ENCODE results near the gene GPD1L.

Gene GPD1L

GRCh38 chr3:32215185-32215584, 108.8 kb downstream of the GPD1L start:
- no peak overlapping the region for H3K4me3 ChIP-seq (ENCODE audit: low read length)
- peaks cover 5% of the 10 kb centered on the region; the same call in 1 of the 2 replicates for H3K9me3 ChIP-seq (ENCODE audit: insufficient read depth, low read depth, low read length)
- no peak overlapping the region for H3K27ac ChIP-seq (ENCODE audit: low read length)
- no peaks in the 10 kb centered on the region for H3K36me3 ChIP-seq (ENCODE audit: insufficient read depth, low read depth, low read length)
- H3K4me1 ChIP-seq (ENCODE audit: insufficient read depth, low read length), result no peaks in the 10 kb centered on the region
- H3K9ac ChIP-seq (ENCODE audit: low read depth, low read length), result no peak overlapping the region
- H3K27me3 ChIP-seq (ENCODE audit: insufficient read depth, low read length), result no peaks in the 10 kb centered on the region

- no peaks in the 10 kb centered on the region for H3K36me3 ChIP-seq (ENCODE audit: insufficient read depth, low read depth, low read length)
- no peaks in the 10 kb centered on the region for H3K4me1 ChIP-seq (ENCODE audit: insufficient read depth, low read length)
- H3K4me3 ChIP-seq (ENCODE audit: low read length), result no peak overlapping the region
- no peak overlapping the region for H3K27ac ChIP-seq (ENCODE audit: low read length)
- no peak overlapping the region for H3K9ac ChIP-seq (ENCODE audit: low read depth, low read length)
- H3K9me3 ChIP-seq (ENCODE audit: insufficient read depth, low read depth, low read length), result peaks cover 5% of the 10 kb centered on the region; the same call in 1 of the 2 replicates
- no peaks in the 10 kb centered on the region for H3K27me3 ChIP-seq (ENCODE audit: insufficient read depth, low read length)
Measured at GRCh38 chr3:32216172-32216783, 109.9 kb downstream of the GPD1L start.

GRCh38 chr3:32217339-32217738, 110.9 kb downstream of the GPD1L start:
- Histone ChIP-seq H3K4me3 (ENCODE audit: low read length) (no peak overlapping the region), H3K36me3 (ENCODE audit: insufficient read depth, low read depth, low read length) (no peaks in the 10 kb centered on the region), H3K27me3 (ENCODE audit: insufficient read depth, low read length) (no peaks in the 10 kb centered on the region), H3K4me1 (ENCODE audit: insufficient read depth, low read length) (no peaks in the 10 kb centered on the region), H3K9ac (ENCODE audit: low read depth, low read length) (no peak overlapping the region), H3K9me3 (ENCODE audit: insufficient read depth, low read depth, low read length) (peaks cover 5% of the 10 kb centered on the region; the same call in 1 of the 2 replicates), H3K27ac (ENCODE audit: low read length) (no peak overlapping the region)
